NCI-H1417 (cell line): ENCODE measurements around the gene TRPV6.
A peak's percentile ranks its signal among the peaks of the same experiment; 100 is the strongest.

ENCODE experiments used
- DNase-seq, 3 experiments: peaks; one replicate each; lab custom pipeline; 2025; lab: John Stamatoyannopoulos, UW

Gene TRPV6

DNA sequence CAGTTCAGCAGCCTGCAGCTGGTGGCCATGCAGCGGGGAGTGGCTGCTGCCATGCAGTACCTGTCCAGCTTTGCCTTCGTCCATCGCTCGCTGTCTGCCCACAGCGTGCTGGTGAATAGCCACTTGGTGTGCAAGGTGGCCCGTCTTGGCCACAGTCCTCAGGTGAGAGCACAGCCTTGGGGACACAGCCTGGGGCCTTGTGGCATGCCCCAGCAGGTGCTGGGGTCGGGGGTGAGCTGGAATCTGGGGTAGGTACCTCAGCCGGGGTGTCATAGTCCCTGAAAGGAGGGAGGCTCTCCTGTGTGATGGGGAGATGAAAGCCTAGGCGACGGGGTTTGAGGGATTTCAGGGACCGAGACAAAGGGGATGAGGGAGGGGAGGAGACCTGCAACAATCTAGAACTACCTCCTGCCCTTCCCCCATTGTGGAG is 16.5 kb downstream of the TRPV6 start:
- DNase-seq = no peak

- no peak for DNase-seq
These were observed 17.2 kb downstream of the TRPV6 start for GRCh38 chr7:142868188-142868985.

- no peak for DNase-seq
These were observed 18.0 kb downstream of the TRPV6 start for GRCh38 chr7:142867398-142868187.

- DNase-seq = no peak
These were observed 18.5 kb downstream of the TRPV6 start for GRCh38 chr7:142867097-142867378.

DNA sequence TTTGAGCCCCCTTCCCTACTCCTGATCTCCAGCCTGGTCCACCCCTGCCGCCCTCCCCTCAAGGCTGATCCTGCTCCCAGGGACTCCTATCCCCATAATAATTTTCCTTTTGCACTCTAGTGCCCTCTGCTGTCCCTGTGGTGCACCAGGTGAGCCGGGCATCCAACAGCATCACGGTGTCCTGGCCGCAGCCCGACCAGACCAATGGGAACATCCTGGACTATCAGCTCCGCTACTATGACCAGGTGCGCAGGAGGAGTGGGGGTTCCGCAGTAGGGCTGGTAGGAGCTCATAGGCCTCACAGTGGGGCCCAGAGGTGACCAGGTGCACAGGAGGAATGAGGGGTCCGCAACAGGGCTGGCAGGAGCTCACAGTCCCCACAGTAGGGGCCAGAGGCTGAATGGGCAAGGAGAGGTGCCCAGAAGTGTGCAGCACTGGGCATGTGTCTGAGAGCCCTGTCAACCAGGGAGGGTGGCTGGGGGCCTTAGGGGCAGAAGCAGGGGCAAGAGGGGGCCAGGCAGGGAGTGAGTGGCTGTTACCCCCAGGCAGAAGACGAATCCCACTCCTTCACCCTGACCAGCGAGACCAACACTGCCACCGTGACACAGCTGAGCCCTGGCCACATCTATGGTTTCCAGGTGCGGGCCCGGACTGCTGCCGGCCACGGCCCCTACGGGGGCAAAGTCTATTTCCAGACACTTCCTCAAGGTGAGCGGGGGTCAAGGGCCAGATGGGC is 19.0 kb downstream of the TRPV6 start:
- peak in 2 of 3 experiments; percentile 23 to 43 for DNase-seq

GRCh38 chr7:142865766-142866165 is 19.8 kb downstream of the TRPV6 start:
- DNase-seq = no peak

DNA sequence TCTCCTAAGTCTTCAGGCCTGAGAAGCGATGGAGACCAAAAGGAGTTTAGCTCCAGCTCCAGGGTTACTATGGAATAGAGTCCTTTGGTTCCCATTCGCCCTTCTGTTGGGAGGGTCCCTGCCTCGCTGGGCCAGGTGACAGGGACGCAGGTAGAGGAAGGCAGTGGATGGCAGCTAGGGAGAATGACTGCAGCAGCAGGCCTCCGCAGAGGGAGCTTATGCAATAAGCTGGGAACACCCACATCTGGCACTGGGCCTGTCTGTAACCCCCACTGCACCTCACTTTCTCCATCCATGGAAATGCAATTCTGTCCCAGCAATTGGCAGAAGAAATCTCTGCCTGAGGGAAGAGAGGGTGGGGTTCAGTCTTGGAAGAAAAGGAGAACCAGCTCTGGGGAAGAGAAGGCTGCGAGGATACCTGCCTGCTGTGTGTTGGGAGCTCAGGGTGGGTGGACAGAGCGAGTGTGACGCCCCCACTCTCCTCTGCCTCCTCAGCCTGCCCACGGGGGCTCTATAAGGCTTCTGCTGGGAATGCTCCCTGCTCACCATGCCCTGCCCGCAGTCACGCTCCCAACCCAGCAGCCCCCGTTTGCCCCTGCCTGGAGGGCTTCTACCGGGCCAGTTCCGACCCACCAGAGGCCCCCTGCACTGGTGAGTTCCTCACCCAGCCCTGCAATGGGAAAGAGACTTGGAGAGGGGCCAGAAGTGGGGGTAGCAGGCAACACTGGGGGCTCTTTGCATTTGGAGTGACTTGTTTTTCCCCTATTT is 20.4 kb downstream of the TRPV6 start:
- DNase-seq = no peak

DNA sequence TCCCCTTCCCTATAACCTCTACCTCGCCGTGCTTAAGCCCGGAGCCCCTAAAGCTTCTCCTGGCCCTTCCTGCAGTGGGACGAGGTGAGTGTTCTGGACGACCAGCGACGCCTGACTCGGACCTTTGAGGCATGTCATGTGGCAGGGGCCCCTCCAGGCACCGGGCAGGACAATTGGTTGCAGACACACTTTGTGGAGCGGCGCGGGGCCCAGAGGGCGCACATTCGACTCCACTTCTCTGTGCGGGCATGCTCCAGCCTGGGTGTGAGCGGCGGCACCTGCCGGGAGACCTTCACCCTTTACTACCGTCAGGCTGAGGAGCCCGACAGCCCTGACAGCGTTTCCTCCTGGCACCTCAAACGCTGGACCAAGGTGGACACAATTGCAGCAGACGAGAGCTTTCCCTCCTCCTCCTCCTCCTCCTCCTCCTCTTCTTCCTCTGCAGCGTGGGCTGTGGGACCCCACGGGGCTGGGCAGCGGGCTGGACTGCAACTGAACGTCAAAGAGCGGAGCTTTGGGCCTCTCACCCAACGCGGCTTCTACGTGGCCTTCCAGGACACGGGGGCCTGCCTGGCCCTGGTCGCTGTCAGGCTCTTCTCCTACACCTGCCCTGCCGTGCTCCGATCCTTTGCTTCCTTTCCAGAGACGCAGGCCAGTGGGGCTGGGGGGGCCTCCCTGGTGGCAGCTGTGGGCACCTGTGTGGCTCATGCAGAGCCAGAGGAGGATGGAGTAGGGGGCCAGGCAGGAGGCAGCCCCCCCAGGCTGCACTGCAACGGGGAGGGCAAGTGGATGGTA is 21.5 kb downstream of the TRPV6 start:
- DNase-seq = no peak

GRCh38 chr7:142862786-142863400 is 22.7 kb downstream of the TRPV6 start:
- DNase-seq = no peak

GRCh38 chr7:142862351-142862750 is 23.2 kb downstream of the TRPV6 start:
- DNase-seq = no peak

DNA sequence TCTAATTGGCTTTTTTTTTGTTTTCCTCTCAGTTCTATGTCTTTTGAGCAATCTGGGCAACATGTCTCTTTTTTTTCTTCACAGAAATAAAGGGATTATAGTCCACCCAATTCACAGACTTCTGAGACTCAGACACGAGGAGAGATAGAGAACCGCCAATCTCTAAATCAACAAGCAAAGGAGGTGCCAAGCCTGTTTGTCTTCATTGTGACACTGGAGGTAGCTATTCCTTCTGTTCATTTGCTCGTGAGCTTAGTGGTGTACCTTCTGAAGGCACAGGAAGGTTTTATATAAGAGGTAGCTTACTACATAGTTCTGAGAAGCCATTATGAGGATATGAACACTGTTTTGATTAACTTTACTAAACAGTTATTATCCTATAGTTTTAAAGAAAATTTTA is 24.6 kb downstream of the TRPV6 start:
- no peak for DNase-seq

DNA sequence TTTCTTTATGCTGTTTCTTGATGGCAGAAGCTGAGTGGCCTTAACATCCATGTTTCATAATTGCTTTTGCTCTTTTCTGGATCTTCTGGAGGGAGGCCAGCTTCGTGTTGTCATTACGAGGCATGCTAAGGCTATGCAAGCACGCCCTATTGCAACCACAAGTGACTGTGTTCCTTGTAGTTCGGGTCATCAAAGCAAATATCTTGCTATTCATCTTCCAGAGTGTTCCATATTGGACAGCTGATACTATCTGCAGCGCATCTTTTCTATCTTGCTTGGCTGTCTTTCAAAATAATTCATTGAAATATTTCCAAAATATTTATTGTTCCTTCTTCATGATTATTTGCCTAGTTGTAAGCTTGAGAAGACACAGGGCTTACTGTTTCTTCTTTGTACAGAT is 25.7 kb downstream of the TRPV6 start:
- no peak for DNase-seq

DNA sequence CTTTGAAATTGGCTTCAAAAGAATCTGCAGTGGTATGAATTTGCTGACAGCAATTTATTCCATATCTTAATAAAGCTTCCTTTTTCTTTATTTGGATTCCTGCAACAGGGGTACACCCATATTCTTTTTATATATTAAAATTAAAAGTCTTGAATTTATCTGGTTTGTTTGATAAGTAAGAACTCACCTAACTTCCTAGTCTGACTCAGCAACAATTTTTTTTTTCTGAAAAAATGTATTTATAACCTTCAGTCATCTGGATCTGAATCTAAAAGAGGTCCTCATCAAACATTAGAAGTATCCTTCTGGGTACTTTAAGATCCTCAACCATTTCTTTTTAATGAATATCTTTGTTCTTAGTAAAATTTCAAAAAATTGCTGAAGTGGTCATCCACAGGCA is 26.1 kb downstream of the TRPV6 start:
- no peak for DNase-seq

DNA sequence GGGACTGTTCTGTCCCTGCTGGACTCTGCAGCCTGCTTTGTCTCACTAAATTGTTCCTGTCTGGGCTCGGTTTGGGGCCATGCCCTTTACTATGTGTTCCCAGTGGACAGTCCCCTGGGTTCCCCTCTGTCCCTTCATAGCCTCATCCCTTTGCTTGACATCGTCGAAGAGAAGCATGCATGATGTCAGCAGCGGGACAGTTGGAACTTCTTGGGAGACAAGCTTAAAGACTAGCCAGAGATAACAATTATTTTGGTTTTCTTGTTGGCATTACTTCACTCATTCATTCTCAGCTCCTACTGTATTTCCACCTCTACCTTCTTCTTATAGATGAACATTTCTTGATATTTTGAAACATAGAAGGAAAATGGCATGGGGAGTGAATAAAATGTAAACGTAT is 27.9 kb downstream of the TRPV6 start:
- no peak for DNase-seq

DNA sequence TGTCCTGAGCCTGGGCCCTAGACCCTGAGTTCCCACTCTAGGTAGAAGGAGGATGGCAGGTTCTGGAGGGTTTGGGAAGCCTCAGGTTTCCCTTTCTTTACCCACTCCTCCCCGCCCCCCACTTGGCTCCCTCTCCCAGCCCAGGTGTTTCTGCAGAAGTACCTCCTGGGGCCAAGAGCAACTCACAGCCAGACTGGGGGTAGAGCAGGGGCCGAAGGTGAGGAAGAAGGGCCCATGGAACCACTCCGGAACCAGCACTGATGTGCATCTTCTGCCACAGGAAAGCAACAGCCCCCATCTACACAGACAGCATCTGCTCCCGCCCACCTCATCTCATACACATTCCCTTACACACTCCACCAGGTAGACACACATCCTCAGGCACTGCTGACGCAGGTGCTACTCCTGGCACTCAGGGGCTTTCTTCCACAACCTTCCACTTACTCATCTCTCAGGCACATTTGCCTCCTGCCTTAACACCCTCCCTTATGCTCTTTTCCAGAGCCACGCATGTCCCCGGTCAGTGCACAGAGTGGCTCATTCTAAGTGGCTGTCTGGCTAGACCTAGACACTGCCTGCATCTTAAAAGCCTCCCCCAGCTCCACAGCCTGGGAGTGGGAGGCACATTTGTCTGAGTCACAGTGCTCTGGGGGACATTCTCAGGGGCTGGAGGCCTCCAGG is 28.8 kb downstream of the TRPV6 start:
- no peak for DNase-seq

DNA sequence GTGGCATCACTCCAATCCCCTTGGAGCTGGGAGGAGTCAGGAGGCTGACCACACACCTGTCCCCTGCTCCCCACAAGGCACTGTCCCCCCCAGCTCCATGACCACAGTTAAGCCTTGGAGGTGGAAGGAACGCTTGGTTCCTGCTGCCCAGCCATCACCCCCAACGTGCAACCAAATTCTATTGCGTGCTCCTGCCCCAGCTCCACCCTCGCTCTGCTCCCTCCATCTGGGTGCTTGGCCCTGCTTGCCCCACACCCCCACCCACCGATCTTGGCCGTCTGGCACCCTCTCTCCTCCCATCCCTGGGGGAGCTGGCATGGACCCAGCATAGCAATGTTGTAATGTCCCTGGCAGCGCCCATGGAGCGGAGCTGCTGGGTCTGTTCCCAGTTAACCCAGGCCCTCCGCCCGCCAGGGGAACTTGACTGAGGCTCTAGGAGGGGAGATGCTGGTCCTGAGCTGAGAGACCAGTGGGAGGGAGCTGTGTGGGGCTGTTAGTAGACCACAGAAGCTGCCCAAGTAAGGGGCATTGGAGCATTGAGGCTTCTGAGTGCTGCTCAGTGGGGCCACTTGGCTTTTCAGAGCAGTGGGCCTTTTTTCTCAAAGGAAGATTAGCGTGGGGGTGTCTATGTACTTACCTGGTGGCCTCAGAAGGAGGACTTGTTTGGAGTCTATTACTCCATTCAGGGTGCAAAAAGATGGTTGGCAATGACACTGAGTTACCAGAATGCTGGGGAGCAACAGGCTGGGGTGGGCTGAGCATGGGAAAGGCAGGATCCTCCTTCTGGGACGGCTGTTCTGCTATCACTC is 29.6 kb downstream of the TRPV6 start:
- DNase-seq = no peak

DNA sequence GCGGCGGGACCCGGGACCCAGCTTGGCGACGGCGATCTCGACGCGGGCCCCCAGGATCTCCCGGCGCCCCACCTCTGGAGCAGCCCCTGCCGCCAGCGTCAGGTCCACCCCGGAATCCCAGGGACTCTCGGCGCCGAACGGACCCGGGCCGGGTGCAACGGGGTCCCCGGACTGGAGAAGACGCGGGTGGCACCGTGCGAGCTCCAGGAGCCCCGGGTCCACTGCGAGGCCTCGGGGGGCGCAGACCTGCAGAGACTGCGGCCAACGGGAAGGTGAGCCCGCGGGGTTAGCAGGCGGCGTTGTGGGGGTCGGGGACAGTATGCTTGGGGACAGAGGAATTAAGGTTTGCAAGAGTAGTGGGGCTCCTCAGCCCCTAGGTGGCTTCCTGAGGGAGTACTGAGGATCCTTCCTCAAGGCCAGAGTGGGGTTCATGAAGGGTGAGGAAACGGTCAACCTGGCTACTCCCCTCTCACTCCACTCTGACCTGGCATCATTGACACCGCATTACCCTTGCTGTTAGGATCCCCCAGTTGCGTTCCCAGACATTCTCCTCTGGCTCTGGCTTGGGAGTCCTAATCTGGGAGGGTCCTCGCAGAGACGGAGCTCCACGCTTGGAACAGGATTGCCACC is 30.3 kb downstream of the TRPV6 start:
- peak in 1 of 3 experiments; percentile 23 for DNase-seq

GRCh38 chr7:142854372-142855113 is 31.0 kb downstream of the TRPV6 start, which contains the start of gene EPHB6:
Gene EPHB6, plus strand, starts transcription at chr7:142855076. Its CDS starts 8,152 bp downstream, at chr7:142863228.
- peak in 2 of 3 experiments; percentile 57 to 58 for DNase-seq
